Measurements from ENCODE around the gene NKAPD1.
"Not testable (repeated sequence)": the region's sequence is repeated elsewhere in the genome, so short reads cannot be mapped to it uniquely, and the experiment has no call there.

GRCh38 chr11:112095302-112095701 is 21.2 kb downstream of the NKAPD1 start:
- TF ChIP-seq USF2 (IDR thresholded peaks at IDR 0.05; ENCODE audit: low read depth, low read length); CTCF (conservative IDR thresholded peaks at IDR 0.05; ENCODE audit: low read depth, low read length); BHLHE40 (IDR thresholded peaks at IDR 0.05; ENCODE audit: low read depth, low read length); POLR2A (IDR thresholded peaks at IDR 0.05; ENCODE audit: low read depth, low read length); RAD21 (IDR thresholded peaks at IDR 0.05; ENCODE audit: low read length); FOS (IDR thresholded peaks at IDR 0.05; ENCODE audit: low read depth, low read length): not testable (repeated sequence)

Data from IMR-90 (cell line).